Measurements from ENCODE around the gene ZNF578.

ZNF578 gene

GRCh38 chr19:52453324-52454094, at the start of gene ZNF578:
TSS of gene ZNF578 (plus strand) at chr19:52453553. CDS start at chr19:52501846, 48,293 bp downstream.
- no peak for TF ChIP-seq GATA2 (IDR thresholded peaks at IDR 0.05; ENCODE audit: low read depth, low read length)

DNA sequence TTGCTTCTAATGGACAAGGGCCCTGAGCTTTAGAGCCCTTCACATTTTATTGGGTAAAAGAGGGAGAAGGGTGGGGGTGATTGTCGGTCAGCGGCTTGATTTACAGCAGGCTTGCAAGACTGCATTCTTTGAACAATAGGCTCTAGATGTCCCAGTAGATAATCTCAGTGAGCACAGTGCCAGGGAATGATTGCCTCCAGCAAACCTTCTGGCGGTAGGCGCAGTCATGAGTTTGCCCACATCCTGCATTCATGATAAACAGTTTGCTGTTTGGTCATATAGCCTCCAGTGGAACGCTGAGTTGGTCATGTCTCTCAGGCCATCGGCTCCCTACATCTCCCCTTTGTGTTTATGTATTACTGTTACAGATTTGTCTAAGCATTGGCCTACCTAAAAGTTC, 43.1 kb upstream of the ZNF578 start:
- TF ChIP-seq GATA3 (IDR thresholded peaks at IDR 0.05; ENCODE audit: low read depth, low read length) = no peak
- TF ChIP-seq GATA2 (IDR thresholded peaks at IDR 0.05; ENCODE audit: low read depth, low read length) = no peak

GRCh38 chr19:52415711-52416110, 37.6 kb upstream of the ZNF578 start:
- TF ChIP-seq GATA3 (IDR thresholded peaks at IDR 0.05; ENCODE audit: low read depth, low read length) (no peak), GATA2 (IDR thresholded peaks at IDR 0.05; ENCODE audit: low read depth, low read length) (no peak)

- TF ChIP-seq GATA3 (IDR thresholded peaks at IDR 0.05; ENCODE audit: low read depth, low read length) (no peak), GATA2 (IDR thresholded peaks at IDR 0.05; ENCODE audit: low read depth, low read length) (no peak)
Observed at GRCh38 chr19:52428937-52429336, 24.4 kb upstream of the ZNF578 start, which contains the start of gene ZNF534. TSS of gene ZNF534 (plus strand) at chr19:52429148. CDS start at chr19:52431475, 2,327 bp downstream.

DNA sequence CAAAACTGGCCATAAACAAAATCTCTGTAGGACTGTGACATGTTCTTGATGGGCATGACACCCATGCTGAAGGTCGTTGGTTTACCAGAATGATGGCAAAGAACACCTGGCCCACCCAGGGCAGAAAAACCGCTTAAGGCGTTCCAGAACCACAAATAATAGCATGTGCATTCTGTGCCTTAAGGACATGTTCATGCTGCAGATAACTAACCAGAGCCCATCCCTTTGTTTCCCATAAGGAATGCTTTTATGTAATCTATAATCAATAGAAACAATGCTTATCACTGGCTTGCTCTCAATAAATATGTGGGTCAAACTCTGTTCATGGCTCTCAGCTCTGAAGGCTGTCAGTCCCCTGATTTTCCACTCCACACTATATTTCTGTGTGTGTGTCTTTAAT, 11.2 kb upstream of the ZNF578 start:
- TF ChIP-seq GATA2 (IDR thresholded peaks at IDR 0.05; ENCODE audit: low read depth, low read length) = no peak
- TF ChIP-seq GATA3 (IDR thresholded peaks at IDR 0.05; ENCODE audit: low read depth, low read length) = no peak

DNA sequence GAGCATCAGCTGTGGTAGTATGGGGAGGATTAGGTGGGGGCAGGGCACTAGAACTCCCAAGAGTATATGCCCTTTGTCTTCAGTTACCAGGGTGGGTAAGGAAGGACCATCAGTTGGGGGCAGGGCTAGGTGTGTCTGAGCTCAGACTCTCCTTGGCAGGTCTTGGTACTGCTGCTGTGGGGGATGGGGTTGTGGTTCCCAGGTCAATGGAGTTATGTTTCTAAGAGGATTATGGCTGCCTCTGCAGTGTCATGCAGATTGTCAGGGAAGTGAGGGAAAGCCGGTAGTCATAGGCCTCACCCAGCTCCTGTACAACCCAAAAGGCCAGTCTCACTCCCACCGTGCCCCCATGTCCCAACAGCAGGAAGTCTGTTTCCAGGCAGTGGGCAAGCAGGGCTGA, 8.8 kb upstream of the ZNF578 start:
- no peak for TF ChIP-seq GATA3 (IDR thresholded peaks at IDR 0.05; ENCODE audit: low read depth, low read length)

DNA sequence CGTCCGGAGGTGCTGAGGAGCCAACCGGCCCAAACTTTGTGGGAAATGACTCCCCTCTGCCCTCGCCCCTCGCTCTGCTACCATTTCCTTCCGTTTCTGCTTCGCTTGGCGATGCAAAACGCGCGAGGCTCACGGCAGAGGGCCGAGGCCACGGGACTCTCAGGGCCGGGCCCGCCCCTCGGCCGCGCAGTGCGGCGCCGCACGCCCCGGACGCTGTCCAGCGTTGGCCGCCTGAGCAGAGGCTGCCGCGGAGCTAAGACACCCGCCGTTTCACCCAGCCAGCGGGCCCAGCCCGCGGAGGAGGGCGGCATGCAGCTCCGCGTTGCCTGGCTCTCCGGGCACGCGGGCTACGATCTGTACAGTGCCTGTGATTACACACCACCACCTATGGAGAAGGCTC, 2.1 kb upstream of the ZNF578 start:
- TF ChIP-seq GATA3 (IDR thresholded peaks at IDR 0.05; ENCODE audit: low read depth, low read length) (no peak), GATA2 (IDR thresholded peaks at IDR 0.05; ENCODE audit: low read depth, low read length) (no peak)

DNA sequence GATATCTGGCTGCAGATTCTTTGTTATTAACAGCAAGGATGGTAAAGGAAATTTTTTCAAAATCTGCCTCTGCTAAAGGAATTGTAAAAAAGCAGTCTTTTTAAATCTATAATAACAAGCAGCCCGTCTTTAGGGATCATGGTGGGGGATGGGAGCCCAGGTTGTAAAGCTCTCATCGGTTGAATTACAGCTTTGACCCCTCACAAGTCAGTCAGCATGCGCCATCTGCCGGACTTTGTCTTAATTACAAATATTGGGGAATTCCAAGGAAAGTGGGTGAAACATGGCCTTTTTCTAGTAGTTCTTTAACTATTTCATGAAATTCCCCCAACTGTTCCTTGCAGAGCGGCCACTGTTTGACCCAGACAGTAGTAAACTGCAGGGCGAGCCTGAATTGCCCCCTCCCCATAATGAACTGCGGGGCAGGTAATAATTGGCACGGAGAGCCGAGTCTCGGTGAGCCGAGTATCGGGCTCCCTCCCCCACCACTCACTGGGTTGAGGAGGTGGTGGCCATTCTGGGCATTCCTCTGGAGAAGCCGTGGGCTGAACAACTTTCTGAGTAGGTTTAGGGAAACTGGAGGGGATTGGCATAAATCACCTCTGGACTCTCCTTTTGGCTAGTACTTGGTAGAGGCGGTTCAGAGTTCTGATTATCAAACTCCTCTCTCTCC, 11.6 kb downstream of the ZNF578 start:
- no peak for TF ChIP-seq GATA3 (IDR thresholded peaks at IDR 0.05; ENCODE audit: low read depth, low read length)
- no peak for TF ChIP-seq GATA2 (IDR thresholded peaks at IDR 0.05; ENCODE audit: low read depth, low read length)

DNA sequence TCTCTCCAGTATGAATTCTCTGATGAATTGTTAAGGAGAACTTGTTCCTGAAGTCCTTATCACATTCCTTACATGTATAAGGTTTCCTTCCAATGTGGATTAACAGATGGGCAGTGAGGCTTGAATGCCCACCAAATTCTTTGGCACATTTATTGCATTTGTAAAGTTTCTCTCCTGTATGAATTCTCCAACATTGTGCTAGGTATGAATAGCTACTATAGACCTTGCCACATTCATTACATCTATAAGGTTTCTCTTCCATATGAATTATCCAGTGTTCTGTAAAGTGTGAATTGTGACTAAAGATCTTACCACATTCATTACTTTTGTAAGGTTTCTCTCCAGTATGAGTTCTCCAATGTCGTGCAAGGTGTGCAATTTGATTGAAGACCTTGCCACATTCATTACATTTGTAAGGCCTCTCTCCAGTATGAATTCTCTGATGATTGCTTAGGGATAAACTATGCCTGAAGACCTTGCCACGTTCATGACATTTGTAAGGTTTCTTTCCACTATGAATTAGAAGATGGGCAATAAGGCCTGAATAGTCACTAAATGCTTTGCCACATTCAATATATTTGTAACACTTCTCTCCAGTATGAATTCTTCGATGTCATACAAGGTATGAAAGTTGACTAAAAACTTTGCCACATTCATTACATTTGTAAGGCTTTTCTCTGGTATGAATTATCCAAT, 20.4 kb downstream of the ZNF578 start:
- no peak for TF ChIP-seq GATA2 (IDR thresholded peaks at IDR 0.05; ENCODE audit: low read depth, low read length)
- TF ChIP-seq GATA3 (IDR thresholded peaks at IDR 0.05; ENCODE audit: low read depth, low read length) = no peak

GRCh38 chr19:52474351-52475127, 21.2 kb downstream of the ZNF578 start:
- TF ChIP-seq GATA2 (IDR thresholded peaks at IDR 0.05; ENCODE audit: low read depth, low read length) = no peak
- no peak for TF ChIP-seq GATA3 (IDR thresholded peaks at IDR 0.05; ENCODE audit: low read depth, low read length)

GRCh38 chr19:52492201-52492993, 39.0 kb downstream of the ZNF578 start:
- TF ChIP-seq GATA3 (IDR thresholded peaks at IDR 0.05; ENCODE audit: low read depth, low read length) (no peak), GATA2 (IDR thresholded peaks at IDR 0.05; ENCODE audit: low read depth, low read length) (no peak)

- TF ChIP-seq GATA3 (IDR thresholded peaks at IDR 0.05; ENCODE audit: low read depth, low read length) (no peak), GATA2 (IDR thresholded peaks at IDR 0.05; ENCODE audit: low read depth, low read length) (no peak)
Observed at GRCh38 chr19:52492994-52493470, 39.7 kb downstream of the ZNF578 start.

DNA sequence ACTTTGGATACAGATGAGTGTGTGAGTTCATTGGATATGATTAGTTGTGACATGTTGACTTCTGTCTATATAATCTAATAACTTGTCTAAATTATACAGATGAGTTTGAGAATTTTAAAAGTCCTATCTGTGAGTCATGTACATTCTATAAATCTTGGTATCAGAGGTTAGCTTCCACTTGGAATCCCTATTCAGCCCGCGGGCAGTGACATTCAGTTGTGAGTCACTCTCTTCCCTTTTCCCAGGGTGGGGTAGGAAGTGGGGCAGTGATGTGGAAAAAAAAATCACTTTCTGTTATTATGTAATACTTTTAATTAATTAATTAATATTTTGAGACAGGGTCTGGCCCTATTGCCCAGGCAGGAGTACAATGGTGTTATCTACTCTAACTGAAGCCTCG, 41.2 kb downstream of the ZNF578 start:
- TF ChIP-seq GATA3 (IDR thresholded peaks at IDR 0.05; ENCODE audit: low read depth, low read length) = no peak
- TF ChIP-seq GATA2 (IDR thresholded peaks at IDR 0.05; ENCODE audit: low read depth, low read length) = no peak

Data from SH-SY5Y (cell line).